H54 (cell line): ENCODE results near the gene AVEN.
"Not testable (repeated sequence)": the region's sequence is repeated elsewhere in the genome, so short reads cannot be mapped to it uniquely, and the experiment has no call there.

ENCODE experiments used
- DNase-seq: peaks from one replicate; pipeline ENCODE4 v3.0.0; 2011; ENCODE audit warnings: low spot score, mixed read lengths; ENCODE audit not compliant: insufficient read length
- FAIRE-seq: peaks from 3 replicates; lab custom pipeline; 2011; peaks lifted over from hg19 to GRCh38; lab: Jason Lieb, UNC
- POLR2A ChIP-seq: IDR thresholded peaks from 2 replicates; pipeline ENCODE4 v1.6.1; 2011; ENCODE audit warnings: low read depth, mild to moderate bottlenecking, low read length

The AVEN gene

GRCh38 chr15:34018021-34018645 lies 20.9 kb downstream of the AVEN start:
- no peak for TF ChIP-seq POLR2A
- no peak for DNase-seq
- no peak for FAIRE-seq

GRCh38 chr15:34014556-34014955 lies 24.4 kb downstream of the AVEN start:
- no peak for TF ChIP-seq POLR2A
- FAIRE-seq (no peak), DNase-seq (no peak)

GRCh38 chr15:34013746-34014145 lies 25.3 kb downstream of the AVEN start:
- no peak for TF ChIP-seq POLR2A
- FAIRE-seq = no peak
- DNase-seq = no peak

- no peak for TF ChIP-seq POLR2A
- FAIRE-seq (no peak), DNase-seq (no peak)
These were observed 26.5 kb downstream of the AVEN start for GRCh38 chr15:34012461-34013028.

GRCh38 chr15:34011481-34011880 lies 27.5 kb downstream of the AVEN start:
- no peak for DNase-seq
- no peak for TF ChIP-seq POLR2A
- FAIRE-seq = no peak

- no peak for FAIRE-seq
- no peak for TF ChIP-seq POLR2A
- DNase-seq = no peak
These were observed 28.1 kb downstream of the AVEN start for GRCh38 chr15:34010921-34011320.

- DNase-seq (no peak), FAIRE-seq (no peak)
- TF ChIP-seq POLR2A = no peak
These were observed 29.3 kb downstream of the AVEN start for GRCh38 chr15:34009656-34010055.

GRCh38 chr15:34006381-34006780 lies 32.6 kb downstream of the AVEN start:
- TF ChIP-seq POLR2A = no peak
- FAIRE-seq (no peak), DNase-seq (no peak)

GRCh38 chr15:34001536-34001935 lies 37.5 kb downstream of the AVEN start:
- no peak for TF ChIP-seq POLR2A
- DNase-seq (no peak), FAIRE-seq (no peak)

GRCh38 chr15:33995666-33996065 lies 43.3 kb downstream of the AVEN start:
- not testable (repeated sequence) for DNase-seq, FAIRE-seq

GRCh38 chr15:33994005-33994615 lies 44.9 kb downstream of the AVEN start:
- peak; percentile 89 for FAIRE-seq
- DNase-seq = no peak
- TF ChIP-seq POLR2A = no peak

GRCh38 chr15:33988384-33988783 lies 50.6 kb downstream of the AVEN start:
- TF ChIP-seq POLR2A = no peak
- DNase-seq = no peak
- peak; percentile 86 for FAIRE-seq

GRCh38 chr15:33987444-33987843 lies 51.6 kb downstream of the AVEN start:
- FAIRE-seq = no peak
- TF ChIP-seq POLR2A = no peak

GRCh38 chr15:33985751-33986150 lies 53.3 kb downstream of the AVEN start:
- TF ChIP-seq POLR2A = no peak
- DNase-seq (no peak), FAIRE-seq (no peak)

More at GRCh38 chr15:33987444-33987843, 51.6 kb downstream of the AVEN start:
- DNase-seq = no peak

- FAIRE-seq (peak; percentile 95), DNase-seq (peak; percentile 14)
- TF ChIP-seq POLR2A = no peak
These were observed 53.7 kb downstream of the AVEN start for GRCh38 chr15:33985287-33985686.
